CD4-positive, alpha-beta T cell treated with Interleukin-6 at 100 ng/mL for 8 hours (primary cell): ENCODE results near the gene OR51B6.
"Not testable (repeated sequence)": the region's sequence is repeated elsewhere in the genome, so short reads cannot be mapped to it uniquely, and the experiment has no call there.

Experiments
- DNase-seq: peaks from one replicate; pipeline ENCODE4 v3.0.0-alpha.2; 2020; ENCODE audit warnings: mixed read lengths, low spot score

The OR51B6 gene

GRCh38 chr11:5351208-5351607 lies at the start of gene OR51B6:
TSS of gene OR51B6 (plus strand) at chr11:5351508. CDS start at chr11:5351508, 0 bp downstream.
- no peak for DNase-seq

GRCh38 chr11:5301846-5302245 lies 49.5 kb upstream of the OR51B6 start, which contains the start of gene OR51B4:
TSS of gene OR51B4 (minus strand) at chr11:5301946. CDS start at chr11:5301946, 0 bp downstream.
- DNase-seq: no peak

- DNase-seq: no peak
These were observed 47.7 kb upstream of the OR51B6 start for GRCh38 chr11:5303626-5304025.

GRCh38 chr11:5304046-5304445 lies 47.3 kb upstream of the OR51B6 start:
- DNase-seq: no peak

- DNase-seq: no peak
These were observed 43.9 kb upstream of the OR51B6 start for GRCh38 chr11:5307256-5308019.

GRCh38 chr11:5310423-5310822 lies 40.9 kb upstream of the OR51B6 start:
- no peak for DNase-seq

DNA sequence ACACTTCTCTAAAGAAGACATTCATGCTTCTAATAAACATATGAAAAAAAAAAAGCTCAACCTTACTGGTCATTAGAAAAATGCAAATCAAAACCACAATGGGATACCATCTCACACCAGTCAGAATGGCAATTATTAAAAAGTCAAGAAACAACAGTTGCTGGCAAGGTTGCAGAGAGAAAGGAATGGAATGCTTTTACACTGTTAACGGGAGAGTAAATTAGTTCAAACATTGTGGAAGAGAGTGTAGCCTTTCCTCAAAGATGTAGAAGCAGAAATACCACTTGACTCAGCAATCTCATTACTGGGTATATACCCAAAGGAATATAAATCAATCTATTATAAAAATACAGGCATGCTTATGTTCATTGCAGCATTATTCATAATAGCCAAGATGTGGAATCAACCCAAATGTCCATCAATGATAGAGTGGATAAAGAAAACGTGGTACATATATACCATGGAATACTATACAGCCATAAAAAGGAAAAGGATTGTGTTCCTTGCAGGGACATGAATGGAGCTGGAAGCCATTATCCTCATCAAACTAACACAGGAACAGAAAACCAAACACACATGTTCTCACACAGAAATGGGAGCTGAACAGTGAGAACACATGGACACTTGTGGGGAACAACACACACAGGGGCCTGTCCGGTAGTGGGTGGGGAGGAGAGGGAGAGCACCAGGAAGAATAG lies 37.8 kb upstream of the OR51B6 start:
- not testable (repeated sequence) for DNase-seq

DNA sequence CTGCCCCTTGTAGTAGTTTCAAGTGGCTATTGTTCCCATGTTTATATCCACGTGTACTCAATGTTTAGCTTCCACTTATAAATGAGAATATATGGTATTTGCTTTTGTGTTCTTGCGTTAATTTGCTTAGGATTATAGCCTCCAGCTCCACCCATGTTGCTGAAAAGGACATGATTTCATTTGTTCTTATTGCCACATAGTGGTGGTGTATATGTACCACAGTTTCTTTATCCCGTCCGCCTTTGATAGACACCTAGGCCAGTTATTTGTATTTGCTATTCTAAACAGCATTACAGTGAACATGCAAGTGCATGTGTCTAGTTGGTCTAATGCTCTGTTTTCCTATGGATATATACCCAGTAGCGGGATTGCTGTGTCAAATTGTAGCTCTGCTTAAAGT lies 34.0 kb upstream of the OR51B6 start:
- DNase-seq: no peak

DNA sequence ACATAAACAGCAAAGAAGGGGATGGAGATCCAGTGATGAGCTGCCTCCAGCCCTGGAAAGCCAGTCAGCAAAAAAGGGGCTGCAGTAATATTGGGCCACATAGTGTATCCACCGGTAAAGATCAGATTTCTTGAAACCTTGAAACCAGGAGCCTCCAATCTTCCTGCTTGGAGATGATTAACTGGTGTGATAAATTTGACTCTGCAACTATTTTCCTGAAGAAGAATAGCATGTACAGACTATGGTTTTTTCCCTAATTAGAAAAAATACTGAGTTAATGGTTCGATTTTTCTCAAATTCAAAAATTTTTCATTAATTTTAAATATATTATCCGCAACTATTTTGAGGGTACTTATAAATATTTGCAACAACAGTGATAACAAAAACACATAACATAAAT lies 27.1 kb upstream of the OR51B6 start, which contains the start of gene OR51B2:
Gene OR51B2 (minus strand): TSS at position 101 of the 400 bp plus-strand sequence. CDS start 0 bp downstream, at position 101.
- no peak for DNase-seq

GRCh38 chr11:5335170-5335569 lies 16.1 kb upstream of the OR51B6 start:
- DNase-seq: no peak

GRCh38 chr11:5336331-5336730 lies 15.0 kb upstream of the OR51B6 start:
- DNase-seq: no peak

DNA sequence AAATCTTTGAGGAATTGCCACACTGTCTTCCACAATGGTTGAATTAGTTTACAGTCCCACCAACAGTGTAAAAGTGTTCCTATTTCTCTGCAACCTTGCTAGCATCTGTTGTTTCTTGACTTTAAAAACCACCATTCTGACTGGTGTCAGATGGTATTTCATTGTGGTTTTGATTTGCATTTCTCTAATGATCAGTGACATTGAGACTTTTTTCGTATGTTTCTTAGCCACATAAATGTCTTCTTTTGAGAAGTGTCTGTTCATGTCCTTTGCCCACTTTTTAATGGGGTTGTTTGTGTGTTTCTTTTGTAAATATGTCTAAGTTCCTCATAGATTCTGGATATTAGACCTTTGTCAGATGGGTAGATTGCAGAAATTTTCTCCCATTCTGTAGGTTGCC lies 14.1 kb upstream of the OR51B6 start:
- DNase-seq: not testable (repeated sequence)

DNA sequence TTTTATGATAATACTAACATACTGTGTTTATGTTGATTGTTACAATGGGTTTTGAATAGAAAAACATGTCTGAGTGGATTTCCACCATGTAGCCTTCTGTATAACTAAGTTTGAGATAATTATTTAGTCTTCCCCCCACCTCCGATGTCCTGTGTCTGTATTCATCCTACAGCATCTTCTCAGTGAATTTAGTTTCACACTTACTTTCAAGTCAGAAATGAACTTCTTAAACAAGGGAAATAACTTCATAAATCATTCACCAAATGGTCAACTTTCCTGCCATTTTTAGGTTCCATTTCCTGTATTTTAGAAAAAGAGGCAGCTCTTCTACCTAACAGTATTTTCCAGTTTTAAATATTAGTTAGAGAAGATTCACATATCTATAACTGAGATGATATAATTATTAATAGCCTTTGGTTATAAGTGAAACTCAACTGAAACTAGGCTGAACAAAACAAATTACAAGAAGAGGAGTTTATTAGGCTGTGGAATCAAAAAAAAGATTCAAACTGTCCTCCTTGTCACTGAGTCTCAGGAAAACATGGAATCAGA lies 11.5 kb upstream of the OR51B6 start:
- no peak for DNase-seq

GRCh38 chr11:5343474-5344335 lies 7.6 kb upstream of the OR51B6 start, which contains the start of gene OR51B5:
TSS of gene OR51B5 (minus strand) at chr11:5343524. CDS start at chr11:5343524, 0 bp downstream.
- no peak for DNase-seq

GRCh38 chr11:5345831-5346230 lies 5.5 kb upstream of the OR51B6 start:
- DNase-seq: no peak

GRCh38 chr11:5348551-5349194 lies 2.6 kb upstream of the OR51B6 start:
- DNase-seq: no peak

DNA sequence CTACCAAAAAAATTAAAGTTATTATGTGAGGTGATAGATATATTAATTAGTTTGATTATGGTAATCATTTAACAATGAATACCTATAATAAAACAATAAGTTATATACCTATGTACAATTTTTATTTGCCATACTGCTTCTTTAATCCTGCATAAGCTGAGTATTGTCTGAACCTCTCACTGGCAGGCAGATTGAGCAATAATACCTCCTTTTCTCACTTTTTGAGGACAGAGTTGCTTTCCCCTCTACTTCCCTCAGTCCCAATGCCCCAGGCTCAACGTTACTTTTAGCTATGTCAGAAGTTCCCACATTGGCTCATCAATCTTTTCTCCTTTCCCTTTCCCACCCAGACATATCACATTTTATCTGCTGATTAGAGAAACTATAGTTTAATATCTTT lies 1.8 kb upstream of the OR51B6 start:
- DNase-seq: no peak

DNA sequence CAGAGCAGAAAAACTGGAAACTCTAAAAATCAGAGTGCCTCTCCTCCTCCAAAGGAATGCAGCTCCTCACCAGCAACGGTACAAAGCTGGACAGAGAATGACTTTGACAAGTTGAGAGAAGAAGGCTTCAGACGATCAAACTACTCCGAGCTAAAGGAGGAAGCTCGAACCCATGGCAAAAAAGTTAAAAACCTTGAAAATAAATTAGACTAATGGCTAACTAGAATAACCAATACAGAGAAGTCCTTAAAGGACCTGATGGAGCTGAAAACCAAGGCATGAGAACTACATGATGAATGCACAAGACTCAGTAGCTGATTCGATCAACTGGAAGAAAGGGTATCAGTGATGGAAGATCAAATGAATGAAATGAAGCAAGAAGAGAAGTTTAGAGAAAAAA lies 4.7 kb downstream of the OR51B6 start:
- DNase-seq: not testable (repeated sequence)

- DNase-seq: no peak
These were observed 10.8 kb downstream of the OR51B6 start for GRCh38 chr11:5362017-5362625.

DNA sequence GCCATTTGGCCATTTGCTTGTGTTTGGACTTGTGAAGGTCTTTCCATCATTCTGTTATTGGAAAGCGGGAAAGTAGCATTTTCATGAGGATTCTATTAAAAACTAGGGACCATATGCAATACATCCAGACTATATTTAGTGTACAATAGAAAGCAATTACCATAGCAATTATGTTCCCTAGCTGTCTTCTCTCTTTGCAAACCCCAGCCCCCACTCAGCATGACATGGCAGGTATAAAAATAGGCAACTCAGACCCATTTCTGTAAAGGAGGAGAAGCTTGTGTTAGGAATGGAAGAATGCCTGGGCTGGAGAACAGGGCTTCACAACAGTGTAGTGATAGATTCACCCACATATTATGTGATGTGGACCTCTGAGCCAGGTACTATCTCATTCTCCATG lies 12.4 kb downstream of the OR51B6 start:
- DNase-seq: no peak

DNA sequence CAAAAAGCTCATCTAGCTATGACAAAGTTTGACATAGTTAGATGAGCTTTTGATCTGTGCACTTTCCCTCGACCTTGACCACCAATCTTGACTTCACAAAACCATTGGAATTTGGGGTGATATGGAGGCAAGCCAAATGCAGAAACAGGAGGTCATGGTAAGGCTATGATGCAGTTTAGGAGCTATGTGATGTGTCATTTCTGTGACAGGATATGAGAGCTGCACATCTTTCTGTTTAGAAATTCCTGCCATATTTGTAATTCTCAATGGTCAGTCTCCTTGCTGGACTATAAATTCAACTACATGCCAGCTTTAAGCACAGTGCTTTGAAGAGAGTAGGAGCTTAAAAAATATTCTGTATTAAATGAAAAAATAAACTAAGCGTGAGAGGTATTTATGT lies 12.9 kb downstream of the OR51B6 start:
- no peak for DNase-seq
